Right lung (tissue), 5 donors: ENCODE data around the gene CCNL2. TPM values are rescaled to one million over a fixed set of nuclear protein-coding genes. Genes with fewer than 3 reads are reported as not detected.
"Not testable (repeated sequence)": the region's sequence is repeated elsewhere in the genome, so short reads cannot be mapped to it uniquely, and the experiment has no call there.

ENCODE experiments used
- DNase-seq, 2 donors: peaks; one replicate each; pipeline ENCODE4 v3.0.0-alpha.2; 2013
- polyA plus RNA-seq, 5 donors: library from polyadenylated mRNA; unstranded; fragments of 120-200 nt; gene quantifications; one replicate each; pipeline versions ENCODE4 v1.2.1 to v1.2.3, GENCODE V29; 2013; ENCODE audit warnings: inconsistent platforms in 1 of 5, low replicate concordance in 1 of 5; ENCODE audit not compliant: insufficient read length in 5 of 5, insufficient read depth in 1 of 5

Gene CCNL2
- polyA plus RNA-seq, 5 donors = 256 to 387 (median 327) TPM

DNA sequence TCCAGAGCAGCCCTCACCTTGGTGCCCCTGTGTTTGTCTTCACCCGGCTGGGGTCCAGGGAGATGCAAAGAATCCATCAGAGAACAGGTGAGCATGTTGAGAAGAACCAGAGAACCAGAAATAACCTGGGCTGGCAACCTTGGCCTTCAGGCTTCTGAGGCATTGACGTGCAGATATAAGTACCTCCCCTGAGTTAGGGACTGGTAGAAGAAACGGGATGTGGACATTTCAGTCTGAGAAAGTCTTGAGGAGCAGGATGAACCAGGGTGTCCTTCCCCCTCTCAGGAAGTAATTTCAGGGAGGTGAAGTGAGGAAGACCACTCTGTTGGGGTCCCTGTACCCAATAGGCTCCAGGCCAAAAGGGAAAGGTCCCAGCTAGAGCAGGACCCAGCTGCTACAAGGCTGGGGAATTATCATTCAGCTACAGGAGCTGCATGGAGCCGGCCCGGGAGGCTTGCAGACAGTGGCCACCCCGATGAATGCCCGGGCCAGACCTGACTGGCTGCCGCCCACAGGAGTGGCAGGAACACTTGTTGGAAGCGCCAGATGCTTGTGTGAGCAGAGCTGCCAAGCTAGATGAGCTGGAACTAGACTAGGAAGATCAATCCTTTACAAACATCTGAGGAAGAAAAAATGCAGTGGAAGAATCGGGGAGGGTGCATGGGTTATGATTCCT, 22.4 kb downstream of the CCNL2 start:
- no peak for DNase-seq

DNA sequence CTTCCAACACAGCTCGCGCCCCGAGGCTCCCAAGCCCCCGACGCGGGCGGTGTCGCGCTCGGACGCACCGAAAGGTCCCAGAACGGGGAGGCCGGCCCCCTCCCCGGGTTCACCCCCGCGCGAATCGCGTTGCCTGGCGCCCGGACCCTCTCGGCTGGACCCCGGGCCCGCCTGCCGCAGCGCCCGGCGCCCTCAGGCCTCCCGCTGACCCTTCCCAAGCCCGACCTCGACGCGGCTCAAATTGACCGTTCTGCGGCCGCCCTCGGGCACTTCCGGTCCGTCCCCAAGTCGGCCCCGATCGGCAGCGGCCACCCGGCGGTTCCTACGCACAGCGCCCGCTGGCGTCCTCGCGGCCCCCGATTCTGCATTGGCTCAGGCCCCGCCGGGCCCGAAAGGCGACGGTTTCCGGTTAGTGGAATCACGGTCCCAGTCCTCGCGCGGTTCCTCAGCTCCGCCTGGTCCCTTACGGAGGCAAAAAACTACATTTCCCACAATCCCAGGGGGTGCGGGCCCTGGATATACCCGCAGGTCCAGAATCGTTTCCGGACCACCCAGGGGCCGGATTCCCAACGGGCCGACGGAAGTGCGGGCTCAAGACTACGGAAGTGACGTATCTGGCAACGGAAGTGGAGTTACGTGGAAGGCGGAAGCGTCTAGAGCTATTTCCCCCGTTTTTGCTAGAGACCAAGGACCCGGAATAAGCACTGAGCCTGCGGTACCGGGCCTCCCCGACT, 24.0 kb downstream of the CCNL2 start, which contains the start of gene AURKAIP1:
Gene AURKAIP1, minus strand, starts transcription at position 279 of the 734 bp plus-strand sequence. CDS start 451 bp downstream, outside the sequence.
- peak; percentile 100 for DNase-seq

GRCh38 chr1:1374589-1374928, 24.6 kb downstream of the CCNL2 start:
- no peak for DNase-seq

DNA sequence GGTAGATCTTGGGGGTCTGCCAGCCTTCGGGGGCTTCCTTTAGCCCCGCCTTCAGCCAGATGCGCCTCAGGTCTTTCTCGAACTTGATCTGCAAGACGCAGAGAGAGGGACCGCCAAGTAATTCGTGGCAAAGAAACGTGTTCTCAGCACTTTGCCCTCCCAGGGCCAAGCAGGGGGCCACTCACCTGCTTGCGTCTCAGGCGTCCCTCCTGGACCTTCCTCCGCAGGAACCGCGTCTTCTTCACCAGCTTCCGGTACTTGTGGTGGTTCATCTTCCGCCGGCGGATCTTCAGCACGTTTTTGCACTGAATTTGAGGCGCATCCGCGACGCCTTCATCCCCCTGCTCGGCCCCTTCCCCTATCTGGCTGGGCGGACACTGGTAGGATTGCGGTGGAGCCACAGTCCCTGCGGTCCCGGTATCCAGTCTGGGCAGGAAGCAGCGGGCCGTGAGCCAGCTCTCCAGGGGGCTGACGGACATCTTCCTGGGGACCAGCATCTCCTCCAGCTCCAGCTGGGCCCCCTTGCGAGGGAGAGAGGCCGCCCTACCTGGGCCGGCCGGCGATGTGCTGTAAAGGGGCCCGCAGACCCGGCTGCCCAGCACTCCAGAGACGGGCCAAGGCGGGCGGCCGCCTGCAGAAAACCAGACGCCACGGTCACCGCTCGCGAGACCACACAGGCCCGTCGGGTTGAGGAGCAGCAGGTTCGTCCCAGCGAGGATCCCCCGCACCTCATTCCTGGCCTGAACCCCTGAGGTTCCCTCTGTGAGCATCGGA, 25.1 kb downstream of the CCNL2 start:
- DNase-seq = no peak

DNA sequence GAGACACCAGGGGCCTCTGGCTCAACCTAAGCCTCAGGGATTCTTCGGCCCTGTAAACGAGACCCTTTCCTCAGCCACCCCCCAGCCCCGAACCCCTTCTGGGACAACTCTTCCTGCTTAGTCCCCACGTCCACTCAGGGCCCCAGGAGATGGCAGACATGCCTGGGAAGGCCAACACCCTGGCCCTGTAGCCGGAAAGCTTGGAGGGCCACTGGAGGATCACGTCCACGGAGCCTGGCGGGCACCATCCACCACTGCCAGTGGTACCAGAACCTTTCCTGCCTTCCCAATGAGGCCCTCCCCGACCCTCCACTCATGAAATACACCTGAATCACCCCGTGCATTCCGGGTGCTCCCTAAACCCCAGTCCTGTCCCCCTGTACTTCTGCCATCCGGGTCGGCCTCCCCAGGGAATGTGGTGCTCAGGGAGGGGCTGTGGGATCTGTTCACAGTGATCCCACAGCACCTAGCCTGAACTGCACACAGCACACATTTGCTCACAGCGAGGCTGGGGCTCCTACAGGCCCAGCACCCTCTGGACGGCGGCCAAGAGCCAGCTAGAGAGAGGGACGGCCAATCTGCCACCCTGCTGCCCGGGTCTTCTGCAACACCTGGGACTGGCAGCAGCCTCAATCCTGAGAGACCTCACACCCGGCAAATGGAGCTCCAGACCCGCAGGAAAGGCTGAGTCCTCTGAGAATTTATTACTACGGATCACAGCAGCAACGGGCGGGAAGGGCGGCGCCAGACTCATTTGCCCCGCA, 25.9 kb downstream of the CCNL2 start:
- no peak for DNase-seq

GRCh38 chr1:1371746-1372711, 27.1 kb downstream of the CCNL2 start:
- no peak for DNase-seq

GRCh38 chr1:1371364-1371745, 27.8 kb downstream of the CCNL2 start:
- DNase-seq = no peak

DNA sequence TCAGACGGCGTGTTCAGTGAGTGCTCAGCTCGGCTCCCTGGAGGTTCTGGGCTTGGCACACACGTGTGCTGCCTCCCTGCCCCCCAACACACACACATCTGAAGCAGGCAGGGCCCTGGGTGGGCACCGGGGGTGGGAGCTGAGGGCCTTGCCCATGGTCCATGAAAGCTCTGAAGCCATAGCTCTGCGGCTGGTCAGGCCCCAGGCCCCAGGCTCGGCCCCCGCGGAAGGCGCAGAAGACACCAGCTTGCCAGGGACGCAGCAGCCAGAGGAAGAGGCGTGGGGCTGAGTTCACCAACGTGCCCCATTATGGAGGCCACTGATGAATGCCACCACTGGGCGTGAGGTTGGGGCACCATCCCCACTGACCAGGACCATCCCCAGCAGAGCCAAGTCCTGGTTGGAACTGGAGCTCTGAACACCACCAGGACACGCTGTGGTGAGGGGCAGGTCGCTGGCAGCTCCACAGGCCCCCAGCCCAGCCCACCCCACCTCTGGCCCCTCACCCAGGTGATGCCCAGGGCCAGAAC, 28.3 kb downstream of the CCNL2 start:
- no peak for DNase-seq

DNA sequence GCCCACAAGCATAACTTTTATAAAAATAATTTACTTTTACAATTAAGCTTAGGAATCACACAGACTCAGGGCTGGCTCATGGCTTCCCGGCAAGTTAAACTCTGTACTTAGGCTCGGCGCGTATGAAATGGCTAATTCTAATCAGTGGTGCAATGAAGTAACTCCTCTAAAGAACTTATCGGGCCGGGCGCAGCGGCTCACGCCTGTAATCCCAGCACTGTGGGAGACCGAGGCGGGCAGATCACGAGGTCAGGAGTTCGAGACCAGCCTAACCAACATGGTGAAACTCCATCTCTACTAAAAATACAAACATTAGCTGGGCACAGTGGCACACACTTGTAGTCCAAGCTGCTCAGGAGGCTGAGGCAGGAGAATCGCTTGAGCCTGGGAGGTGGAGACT, 29.0 kb downstream of the CCNL2 start:
- not testable (repeated sequence) for DNase-seq

DNA sequence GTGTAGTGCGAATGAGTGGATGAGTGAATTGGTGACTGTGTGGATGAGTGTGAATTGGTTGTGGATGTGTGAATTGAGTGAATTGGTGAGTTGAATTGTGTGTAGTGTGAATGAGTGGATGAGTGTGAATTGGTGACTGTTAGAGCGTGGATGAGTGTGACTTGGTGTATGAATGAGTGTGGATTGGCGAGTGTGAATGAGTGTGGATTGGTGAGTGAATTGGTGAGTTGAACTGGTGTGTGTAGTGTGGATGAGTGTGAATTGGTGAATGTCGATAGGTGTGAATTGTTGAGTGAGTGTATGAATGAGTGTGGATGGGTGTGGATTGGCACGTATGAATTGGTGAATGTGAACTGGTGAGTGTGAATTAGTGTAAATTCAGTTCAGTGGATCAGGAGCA, 31.8 kb downstream of the CCNL2 start:
- no peak for DNase-seq

DNA sequence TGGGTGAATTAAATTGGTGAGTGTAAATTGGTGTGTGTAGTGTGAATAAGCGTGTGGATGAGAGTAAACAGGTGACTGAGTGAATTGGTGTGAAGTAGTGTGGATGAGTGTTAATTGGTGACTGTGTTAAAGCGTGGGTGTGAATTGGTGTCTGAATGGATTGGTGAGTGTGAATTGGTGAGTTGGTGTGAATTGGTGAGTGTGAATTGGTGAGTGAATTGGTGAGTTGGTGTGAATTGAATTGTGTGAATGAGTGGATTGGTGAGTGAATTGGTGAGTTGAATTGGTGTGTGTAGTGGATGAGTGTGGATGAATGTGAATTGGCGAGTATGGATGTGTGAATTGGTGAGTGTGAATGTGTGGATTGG, 32.5 kb downstream of the CCNL2 start:
- no peak for DNase-seq

DNA sequence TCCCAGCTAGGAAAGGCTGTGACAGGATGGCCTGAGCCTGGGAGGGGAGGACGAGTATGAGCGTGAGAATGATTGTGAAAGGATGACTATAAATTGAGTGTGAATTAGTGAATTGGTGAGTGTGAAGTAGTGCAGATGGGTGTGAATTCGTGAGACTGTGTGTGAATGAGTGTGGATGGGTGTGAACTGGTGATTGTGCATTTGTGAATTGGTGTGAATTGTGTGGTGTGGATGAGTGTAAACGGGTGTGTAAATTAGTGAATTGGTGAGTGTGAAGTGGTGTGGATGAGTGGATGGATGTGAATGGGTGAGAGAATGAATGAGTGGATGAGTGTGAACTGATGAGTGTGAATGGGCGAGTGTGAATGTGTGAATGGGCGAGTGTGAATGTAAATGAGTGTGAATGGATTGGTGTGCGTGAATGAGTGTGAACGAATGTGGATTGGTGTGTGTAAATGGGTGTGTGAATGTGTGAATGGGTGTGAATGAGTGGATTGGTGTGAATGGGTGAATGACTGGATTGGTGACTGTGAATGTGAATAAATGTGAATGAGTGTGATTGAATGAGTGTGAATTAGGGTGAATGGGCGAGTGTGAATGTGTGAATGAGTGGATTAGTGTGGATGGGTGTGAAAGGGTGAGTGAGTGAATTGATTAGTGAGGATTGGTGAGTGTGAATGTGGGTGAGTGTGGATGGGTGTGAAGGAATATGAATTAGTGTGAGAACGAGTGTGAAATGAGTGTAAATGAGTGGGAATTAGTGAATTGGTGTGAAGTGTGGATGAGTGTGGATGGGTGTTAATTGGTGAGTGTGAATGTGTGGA, 33.0 kb downstream of the CCNL2 start:
- no peak for DNase-seq

- DNase-seq = no peak
Observed at GRCh38 chr1:1364266-1364665, 34.9 kb downstream of the CCNL2 start.

DNA sequence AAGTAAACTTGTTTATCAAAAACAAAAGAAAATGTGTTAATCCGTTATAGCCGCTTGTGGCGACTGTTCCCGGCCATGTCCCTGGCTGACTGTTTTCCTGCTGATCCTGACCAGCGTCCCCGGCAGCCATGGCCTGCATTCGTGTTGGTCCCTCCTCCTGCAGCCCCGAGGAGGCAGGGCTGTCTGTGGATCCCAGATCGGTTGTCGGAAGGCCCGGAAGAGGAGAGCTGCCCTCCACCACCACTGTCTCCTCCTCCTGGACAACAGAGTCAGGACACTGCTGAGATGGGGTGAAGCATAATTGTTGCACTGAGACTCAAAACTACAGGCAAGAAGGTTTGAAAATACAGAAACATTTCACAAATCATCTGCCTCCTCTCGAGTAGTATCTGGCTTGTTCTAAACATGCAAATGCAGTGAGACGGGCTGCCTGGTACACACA, 37.1 kb downstream of the CCNL2 start:
- no peak for DNase-seq

DNA sequence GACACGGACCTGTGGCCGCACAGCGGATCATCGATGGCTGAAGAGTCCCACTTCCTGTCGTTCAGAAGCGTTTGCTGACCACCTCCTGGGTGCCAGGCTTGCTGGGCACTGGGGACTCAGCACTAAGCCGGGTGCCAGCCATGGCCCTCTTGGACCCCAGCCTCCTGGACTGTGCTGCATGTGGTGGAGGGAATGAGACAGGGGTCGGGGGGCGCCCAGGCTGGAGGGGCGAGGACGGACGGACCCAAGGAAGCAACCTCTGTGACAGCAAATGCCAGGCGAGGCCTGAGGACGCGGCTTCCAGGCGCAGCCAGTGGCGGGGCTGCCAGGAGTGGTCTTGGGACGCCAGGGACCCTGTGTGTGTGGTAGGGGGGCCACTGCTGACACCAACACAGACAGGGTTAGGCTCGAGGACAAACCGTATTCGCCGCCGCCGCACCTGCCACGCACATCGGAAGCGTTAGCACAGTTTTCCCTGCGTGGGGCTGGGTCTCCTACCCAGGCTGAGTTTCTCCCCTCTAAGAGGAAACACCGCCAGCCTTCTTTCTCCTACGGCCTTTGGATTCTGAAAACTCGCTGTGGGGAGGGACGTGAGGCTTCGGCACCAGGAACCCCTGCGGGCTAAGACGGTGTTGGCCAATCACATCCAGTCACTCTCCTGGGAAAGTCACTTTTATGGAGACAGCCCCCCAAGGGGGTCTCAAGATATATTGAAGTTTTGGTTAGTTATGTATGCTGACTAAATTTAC, 37.7 kb downstream of the CCNL2 start:
- DNase-seq = no peak

- no peak for DNase-seq
Observed at GRCh38 chr1:1360506-1361169, 38.5 kb downstream of the CCNL2 start.

DNA sequence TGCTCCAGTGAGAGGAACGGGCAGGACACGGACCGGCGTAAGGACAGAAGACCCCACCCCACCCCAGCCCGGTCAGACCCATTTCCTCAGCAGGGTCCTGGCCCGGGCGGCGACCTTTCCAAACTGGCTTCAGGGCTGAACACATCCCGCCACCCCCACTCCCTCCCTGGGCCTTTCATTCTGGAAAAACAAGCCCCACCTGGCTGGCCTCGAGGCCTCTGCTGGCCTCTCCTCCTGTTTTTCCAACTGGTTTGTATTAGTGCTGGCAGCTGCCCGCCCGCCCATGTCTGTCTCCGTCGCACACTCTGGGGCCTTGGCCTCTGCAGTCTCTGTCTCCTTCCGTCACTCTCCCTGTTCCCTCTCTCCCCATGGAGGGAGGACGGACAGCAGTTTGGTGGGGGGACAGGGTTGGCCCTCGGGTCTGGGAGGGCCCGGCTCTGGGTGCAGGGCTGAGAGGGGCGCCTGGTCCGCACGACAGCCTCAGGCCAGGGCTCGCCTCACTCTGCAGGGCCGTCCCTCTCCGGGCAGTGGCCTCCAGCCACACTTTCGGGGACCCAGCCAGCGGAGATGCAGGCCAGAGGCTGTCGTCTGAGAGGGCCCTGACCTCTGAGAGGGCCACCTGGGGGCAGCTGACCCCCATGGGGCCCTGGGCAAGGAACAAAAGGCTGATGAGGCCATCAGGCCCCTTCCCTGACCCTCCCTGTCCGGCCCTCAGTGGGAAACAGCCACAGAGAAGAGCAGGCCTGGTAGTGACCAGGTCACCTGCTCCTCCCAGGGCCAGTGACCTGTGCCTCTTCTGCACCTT, 39.3 kb downstream of the CCNL2 start:
- no peak for DNase-seq
